Smooth muscle cell (in vitro differentiated cells): ENCODE measurements around the gene DHRS7. TPM values are rescaled to one million over a fixed set of nuclear protein-coding genes. Genes with fewer than 3 reads are reported as not detected.

Experiments used
- DNase-seq: peaks from one replicate; lab custom pipeline; 2025; ENCODE audit not compliant: unreplicated experiment; lab: John Stamatoyannopoulos, UW
- H2AFZ ChIP-seq: fragments of 200-600 bp; sonication (generic); 2 replicates; pipeline ENCODE4 v1.6.0; 2016; ENCODE audit warnings: antibody characterized with exemption, low read depth, mild to moderate bottlenecking
- H3F3A ChIP-seq: fragments of 200-600 bp; sonication (generic); 2 replicates; pipeline ENCODE4 v1.6.0; 2017; ENCODE audit warnings: antibody characterized with exemption, low read depth
- H3K27ac ChIP-seq: fragments of 200-600 bp; sonication (generic); 2 replicates; pipeline ENCODE4 v1.5.1; 2016; ENCODE audit warnings: low read depth, mild to moderate bottlenecking
- H3K27me3 ChIP-seq: fragments of 200-600 bp; sonication (generic); 2 replicates; pipeline ENCODE4 v1.6.1; 2016; ENCODE audit warnings: low read depth, mild to moderate bottlenecking
- H3K36me3 ChIP-seq: fragments of 200-600 bp; sonication (generic); 2 replicates; pipeline ENCODE4 v1.5.1; 2016; ENCODE audit warnings: low read depth
- H3K4me1 ChIP-seq: fragments of 200-600 bp; sonication (generic); 2 replicates; pipeline ENCODE4 v1.5.1; 2016; ENCODE audit warnings: low read depth
- H3K4me2 ChIP-seq: fragments of 200-600 bp; sonication (generic); 2 replicates; pipeline ENCODE4 v1.6.0; 2016; ENCODE audit warnings: mild to moderate bottlenecking
- H3K4me3 ChIP-seq: fragments of 200-600 bp; sonication (generic); 2 replicates; pipeline ENCODE4 v1.5.1; 2016; ENCODE audit warnings: mild to moderate bottlenecking
- H3K79me2 ChIP-seq: fragments of 200-600 bp; sonication (generic); 2 replicates; pipeline ENCODE4 v1.6.0; 2016; ENCODE audit warnings: low read depth, mild to moderate bottlenecking
- H3K9ac ChIP-seq: fragments of 200-600 bp; sonication (generic); 2 replicates; pipeline ENCODE4 v1.6.0; 2016; ENCODE audit warnings: low read depth
- H3K9me3 ChIP-seq: fragments of 200-600 bp; sonication (generic); replicated peaks from 2 replicates; pipeline ENCODE4 v1.5.1; 2016; ENCODE audit warnings: low read depth
- H4K20me1 ChIP-seq: fragments of 200-600 bp; sonication (generic); 2 replicates; pipeline ENCODE4 v1.6.0; 2016; ENCODE audit warnings: low read depth
- CTCF ChIP-seq: fragments of 200-600 bp; sonication (generic); IDR thresholded peaks from 2 replicates; pipeline ENCODE4 v1.5.1; 2017; ENCODE audit warnings: borderline replicate concordance, mild to moderate bottlenecking, antibody characterized with exemption; ENCODE audit not compliant: insufficient read depth, poor library complexity, severe bottlenecking
- WGBS: methylation state at CpG from one replicate; pipeline ENCODE4 v1.1.7; 2016; ENCODE audit warnings: low lambda C conversion rate; 5-methylcytosine and 5-hydroxymethylcytosine counted together
- polyA plus RNA-seq: library from polyadenylated mRNA; unstranded; fragments of >200 nt; fragmentation: Nextera tagmentation; extraction: Ambion mirVana; gene quantifications from 2 replicates; pipeline ENCODE4 v1.2.1, GENCODE V29; 2016
- total RNA-seq: library from RNA; depleted of rRNA; stranded (reverse); fragments of >200 nt; gene quantifications from 2 replicates; pipeline ENCODE4 v1.2.3, GENCODE V29; 2014

DHRS7 gene
- total and polyA plus RNA-seq, 2 experiments from 2014 or later: 74.8 to 88.6 TPM

GRCh38 chr14:60161196-60162107 is 3.7 kb downstream of the DHRS7 start:
- no peak for TF ChIP-seq CTCF
- Histone ChIP-seq H3F3A (no peaks in the 10 kb centered on the region), H3K36me3 (no peaks in the 10 kb centered on the region), H3K79me2 (peaks cover 60% of the 10 kb centered on the region), H4K20me1 (peaks cover 18% of the 10 kb centered on the region), H3K4me2 (no peak overlapping the region), H3K27me3 (no peaks in the 10 kb centered on the region), H3K4me1 (peaks cover 14% of the 10 kb centered on the region), H2AFZ (no peak overlapping the region), H3K9ac (no peak overlapping the region), H3K27ac (no peak overlapping the region), H3K9me3 (no peaks in the 10 kb centered on the region), H3K4me3 (no peak overlapping the region)
- 77% methylated on average over 2 of the region's 2 CpGs for WGBS
- no peak for DNase-seq

GRCh38 chr14:60160422-60160821 is 4.8 kb downstream of the DHRS7 start:
- Histone ChIP-seq H3K79me2 (peaks cover 60% of the 10 kb centered on the region), H3K9me3 (no peaks in the 10 kb centered on the region), H3K9ac (no peak overlapping the region), H4K20me1 (peaks cover 18% of the 10 kb centered on the region), H3K4me3 (no peak overlapping the region), H2AFZ (no peak overlapping the region), H3K27ac (no peak overlapping the region), H3K4me2 (no peak overlapping the region), H3K27me3 (no peaks in the 10 kb centered on the region), H3F3A (no peaks in the 10 kb centered on the region), H3K4me1 (peaks cover 10% of the 10 kb centered on the region), H3K36me3 (no peaks in the 10 kb centered on the region)
- no peak for TF ChIP-seq CTCF
- DNase-seq: no peak
- 99% methylated on average over 7 of the region's 7 CpGs for WGBS

GRCh38 chr14:60154671-60155070 is 10.5 kb downstream of the DHRS7 start:
- peaks cover 31% of the 10 kb centered on the region for H3K79me2 ChIP-seq
- H4K20me1 ChIP-seq: peaks cover 13% of the 10 kb centered on the region
- no peak overlapping the region for H3K27ac ChIP-seq
- peaks cover 12% of the 10 kb centered on the region for H3K4me1 ChIP-seq
- no peak for DNase-seq
- H3K4me3 ChIP-seq: no peak overlapping the region
- no peak overlapping the region for H3K9ac ChIP-seq
- H3K27me3 ChIP-seq: no peaks in the 10 kb centered on the region
- H2AFZ ChIP-seq: no peak overlapping the region
- H3F3A ChIP-seq: peaks cover 6% of the 10 kb centered on the region
- 94% methylated on average over 2 of the region's 2 CpGs for WGBS
- H3K36me3 ChIP-seq: no peaks in the 10 kb centered on the region
- H3K9me3 ChIP-seq: no peaks in the 10 kb centered on the region
- H3K4me2 ChIP-seq: no peak overlapping the region
- no peak for TF ChIP-seq CTCF

GRCh38 chr14:60153991-60154390 is 11.2 kb downstream of the DHRS7 start:
- no peak for TF ChIP-seq CTCF
- peaks cover 13% of the 10 kb centered on the region for H4K20me1 ChIP-seq
- H3K4me3 ChIP-seq: no peak overlapping the region

More at GRCh38 chr14:60153991-60154390, 11.2 kb downstream of the DHRS7 start:
- DNase-seq: no peak
- Histone ChIP-seq H3F3A (peaks cover 6% of the 10 kb centered on the region), H3K4me1 (peaks cover 12% of the 10 kb centered on the region), H3K9me3 (no peaks in the 10 kb centered on the region), H3K9ac (no peak overlapping the region), H3K36me3 (no peaks in the 10 kb centered on the region), H3K79me2 (peaks cover 24% of the 10 kb centered on the region), H3K27me3 (no peaks in the 10 kb centered on the region), H3K4me2 (no peak overlapping the region), H2AFZ (no peak overlapping the region), H3K27ac (no peak overlapping the region)
- 96% methylated on average over 3 of the region's 3 CpGs for WGBS
